GM20431 (cell line): ENCODE measurements around the gene LIMCH1.

Source experiments
- in situ Hi-C: fragments of 300-500 bp; cut with MseI, MboI; formaldehyde crosslinking; loops from one replicate; pipeline ENCODE4 v1.15.0; 2020; ENCODE audit warnings: low sequenced_read_pairs; ENCODE audit not compliant: unreplicated experiment

The LIMCH1 gene

GRCh38 chr4:41602113-41602512 is 64.2 kb downstream of the LIMCH1 start:
- in situ Hi-C loops = no loop called here

GRCh38 chr4:41602886-41603498 is 65.0 kb downstream of the LIMCH1 start:
- in situ Hi-C loops = no loop called here

- in situ Hi-C loops = no loop called here
Measured at GRCh38 chr4:41609851-41610250, 71.9 kb downstream of the LIMCH1 start.

GRCh38 chr4:41610474-41610873 is 72.5 kb downstream of the LIMCH1 start:
- in situ Hi-C loops = no loop called here

- in situ Hi-C loops = no loop called here
Measured at GRCh38 chr4:41611124-41611838, 73.3 kb downstream of the LIMCH1 start.

- in situ Hi-C loops = no loop called here
Measured at GRCh38 chr4:41611881-41612871, 74.2 kb downstream of the LIMCH1 start.

- in situ Hi-C loops = no loop called here
Measured at GRCh38 chr4:41613386-41613785, 75.4 kb downstream of the LIMCH1 start.

- in situ Hi-C loops = no loop called here
Measured at GRCh38 chr4:41613821-41614220, 75.9 kb downstream of the LIMCH1 start.

- in situ Hi-C loops = no loop called here
Measured at GRCh38 chr4:41614519-41614918, 76.6 kb downstream of the LIMCH1 start.

GRCh38 chr4:41619161-41619560 is 81.2 kb downstream of the LIMCH1 start:
- in situ Hi-C loops = no loop called here

- in situ Hi-C loops = no loop called here
Measured at GRCh38 chr4:41620594-41621256, 82.8 kb downstream of the LIMCH1 start.

- in situ Hi-C loops = no loop called here
Measured at GRCh38 chr4:41622787-41623186, 84.8 kb downstream of the LIMCH1 start.

GRCh38 chr4:41624765-41625164 is 86.8 kb downstream of the LIMCH1 start:
- in situ Hi-C loops = no loop called here

- in situ Hi-C loops = no loop called here
Measured at GRCh38 chr4:41625531-41625930, 87.6 kb downstream of the LIMCH1 start.

GRCh38 chr4:41628936-41629335 is 91.0 kb downstream of the LIMCH1 start:
- in situ Hi-C loops = no loop called here

GRCh38 chr4:41631523-41631922 is 93.6 kb downstream of the LIMCH1 start:
- in situ Hi-C loops = no loop called here

- in situ Hi-C loops = no loop called here
Measured at GRCh38 chr4:41632481-41633073, 94.6 kb downstream of the LIMCH1 start.

- in situ Hi-C loops = no loop called here
Measured at GRCh38 chr4:41633321-41633720, 95.4 kb downstream of the LIMCH1 start.

- in situ Hi-C loops = no loop called here
Measured at GRCh38 chr4:41635441-41635840, 97.5 kb downstream of the LIMCH1 start.

GRCh38 chr4:41638203-41638602 is 100.2 kb downstream of the LIMCH1 start:
- in situ Hi-C loops = no loop called here
